Esophagus muscularis mucosa (tissue), 4 donors: ENCODE measurements around the gene PNMA6F.

Source experiments
- CTCF ChIP-seq, 3 experiments: fragments of 200-600 bp in 2 of 3; fragments of 450-650 bp in 1 of 3; sonication (generic) in 2 of 3; IDR thresholded peaks; one replicate each; pipeline ENCODE4 v1.5.1; 2017 to 2019; ENCODE audit warnings: antibody characterized with exemption in 3 of 3, mild to moderate bottlenecking in 2 of 3, moderate library complexity in 1 of 3
- EP300 ChIP-seq: sonication (generic); formaldehyde crosslinking; IDR thresholded peaks from one replicate; pipeline ENCODE4 v1.6.1; 2017; ENCODE audit warnings: antibody characterized with exemption
- POLR2A ChIP-seq: fragments of 450-650 bp; IDR thresholded peaks from one replicate; pipeline ENCODE4 v1.6.1; 2017; ENCODE audit warnings: antibody characterized with exemption, moderate library complexity, mild to moderate bottlenecking, low read depth
- POLR2AphosphoS5 ChIP-seq, 2 donors: sonication (generic); formaldehyde crosslinking; IDR thresholded peaks; one replicate each; pipeline ENCODE4 v1.6.1; 2017; ENCODE audit warnings: antibody characterized with exemption in 2 of 2

GRCh38 chrX:153349952-153350351 lies 28.4 kb upstream of the PNMA6F start:
- TF ChIP-seq POLR2AphosphoS5 (IDR thresholded peaks at IDR 0.05) (no peak), CTCF (IDR thresholded peaks at IDR 0.05) (no peak), POLR2A (no peak), EP300 (no peak)
